ENCODE results near the gene NOTO. TPM values are rescaled to one million over a fixed set of nuclear protein-coding genes. Genes with fewer than 3 reads are reported as not detected.

Gene NOTO
- total RNA-seq, 1 donor from 2014 or later: not detected

DNA sequence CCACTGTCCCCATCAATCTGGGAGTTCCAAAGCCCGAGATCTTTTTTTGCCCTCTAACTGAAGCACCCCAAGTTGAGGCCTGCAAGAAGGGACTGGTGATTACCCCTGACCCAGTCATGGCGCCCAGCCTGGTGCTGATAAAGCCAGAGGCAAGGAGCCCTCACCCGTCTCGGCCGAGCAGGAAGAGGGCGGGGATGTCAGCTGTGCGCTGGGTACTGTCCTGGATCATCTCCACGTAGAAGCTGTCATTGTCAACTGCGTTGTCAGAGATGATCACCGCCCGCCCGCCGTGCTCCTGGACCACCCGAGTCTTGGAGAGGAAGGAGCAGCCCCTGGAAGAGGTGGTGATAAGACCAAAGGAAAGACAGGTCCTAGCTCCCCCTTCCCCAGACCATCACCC is 26.3 kb downstream of the NOTO start:
- no peak for ATAC-seq
- intact Hi-C loops (cut with DNase I): no loop called here
- no peak for DNase-seq (ENCODE audit: low spot score)

GRCh38 chr2:73232403-73233153 is 30.2 kb downstream of the NOTO start:
- intact Hi-C loops (cut with DNase I): no loop called here
- no peak for ATAC-seq

DNA sequence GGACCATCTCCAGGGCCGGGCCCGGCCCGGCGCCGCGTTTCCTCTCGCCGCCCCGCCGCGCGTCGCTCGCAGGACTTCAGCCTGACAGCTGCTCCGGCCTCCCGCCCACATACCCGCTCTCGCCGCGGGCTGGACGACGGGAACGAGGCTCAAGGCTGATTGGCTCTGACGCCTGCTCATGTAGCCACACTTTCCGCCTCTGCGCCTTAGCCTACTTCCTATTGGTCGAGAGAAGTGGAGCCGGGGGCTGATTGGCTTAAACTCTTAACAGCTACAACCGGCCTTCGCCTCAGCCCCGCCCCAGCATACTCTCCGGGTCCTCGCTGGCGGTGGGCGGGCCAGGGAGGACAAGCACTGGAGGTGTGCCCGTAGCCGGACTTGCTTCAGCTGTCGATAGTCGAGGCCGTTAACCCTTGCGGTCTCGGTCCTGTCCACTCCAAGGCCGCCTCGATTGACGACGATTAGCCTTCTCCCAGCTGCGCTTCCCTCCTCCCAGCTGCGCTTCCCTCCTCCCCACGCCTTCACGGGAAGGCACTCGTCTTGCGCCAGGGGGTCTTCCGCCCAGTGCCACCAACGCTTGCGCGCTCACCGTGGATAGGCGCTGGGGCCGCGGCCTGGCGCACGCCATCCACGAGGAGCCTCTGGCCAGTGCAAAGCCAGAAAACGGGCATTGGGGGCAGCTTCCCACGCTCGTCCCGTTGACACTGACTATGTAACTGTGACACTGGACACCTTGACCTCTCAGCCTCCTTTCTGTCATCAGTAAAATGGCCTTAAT is 31.0 kb downstream of the NOTO start, which contains the start of gene PRADC1:
Gene PRADC1, minus strand, starts transcription at position 86 of the 778 bp plus-strand sequence. Its CDS starts 79 bp downstream, at position 7.
- ATAC-seq (peak; percentile 98), DNase-seq (ENCODE audit: low spot score) (peak; percentile 99)
- intact Hi-C loops (cut with DNase I): no loop called here

More at GRCh38 chr2:73232403-73233153, 30.2 kb downstream of the NOTO start:
- no peak for DNase-seq (ENCODE audit: low spot score)

- ATAC-seq: peak; percentile 96
- peak; percentile 89 for DNase-seq (ENCODE audit: low spot score)
- intact Hi-C loops (cut with DNase I): no loop called here
These were observed 31.8 kb downstream of the NOTO start, which contains the start of gene CCT7 for GRCh38 chr2:73233932-73234832. Gene CCT7, plus strand, starts transcription at chr2:73234308. Its CDS starts 71 bp downstream, at chr2:73234379.

DNA sequence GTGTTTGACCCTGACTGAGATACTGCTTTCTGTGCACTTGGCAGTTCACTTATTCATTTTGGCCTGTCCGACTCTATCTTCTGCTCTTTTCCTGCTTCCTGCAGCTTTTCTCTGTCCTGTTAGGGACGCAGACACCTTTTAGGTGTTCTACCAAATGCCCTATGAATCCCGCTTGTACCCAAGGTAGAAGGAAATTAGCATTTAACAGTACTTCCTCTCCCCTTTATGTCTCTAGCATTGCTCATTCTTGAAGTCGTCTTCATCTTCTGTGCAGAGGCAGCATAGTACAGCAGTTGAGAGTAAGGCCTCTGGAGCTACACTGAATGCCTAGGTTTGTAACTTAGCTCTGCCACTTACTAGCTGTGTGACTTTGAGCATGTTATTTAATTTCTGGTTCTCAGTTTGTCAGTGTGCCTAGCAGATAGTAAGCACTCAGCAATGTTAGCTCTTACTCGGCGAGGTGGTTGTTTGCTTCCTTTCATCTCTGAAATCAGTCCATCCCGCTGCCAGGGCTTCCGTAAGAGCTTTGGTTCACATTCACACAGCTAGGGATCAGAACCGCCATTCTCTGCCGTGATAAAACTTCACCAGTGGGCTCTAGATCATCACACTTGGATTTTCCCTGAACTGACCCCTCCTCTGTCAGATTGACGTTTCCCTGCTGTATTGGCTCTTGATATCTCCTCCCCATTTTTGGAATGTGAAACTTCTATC is 33.1 kb downstream of the NOTO start:
- ATAC-seq: no peak
- intact Hi-C loops (cut with DNase I): no loop called here
- DNase-seq (ENCODE audit: low spot score): no peak

- ATAC-seq (no peak), DNase-seq (ENCODE audit: low spot score) (no peak)
- intact Hi-C loops (cut with DNase I): no loop called here
These were observed 34.8 kb downstream of the NOTO start for GRCh38 chr2:73237168-73237567.

DNA sequence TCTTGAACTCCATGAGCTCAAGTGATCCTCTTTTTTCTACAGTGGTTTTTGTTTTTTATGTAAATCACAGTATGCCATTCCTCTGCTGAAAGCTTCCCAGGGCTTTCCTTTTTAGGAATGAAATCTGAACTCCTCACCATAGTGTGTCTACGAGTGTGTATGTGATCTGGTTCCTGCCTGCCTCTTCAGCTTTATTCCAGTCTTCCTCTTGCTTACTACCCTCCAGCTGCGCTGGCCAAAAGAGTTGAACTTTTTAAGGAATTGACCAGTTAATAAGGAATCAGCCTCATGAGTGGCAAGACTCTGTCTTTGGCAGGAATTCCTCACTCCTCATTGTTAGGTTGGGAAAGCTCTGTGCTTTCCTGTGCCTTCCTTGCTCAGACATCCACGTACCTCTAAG is 35.8 kb downstream of the NOTO start:
- intact Hi-C loops (cut with DNase I): no loop called here
- ATAC-seq: no peak

DNA sequence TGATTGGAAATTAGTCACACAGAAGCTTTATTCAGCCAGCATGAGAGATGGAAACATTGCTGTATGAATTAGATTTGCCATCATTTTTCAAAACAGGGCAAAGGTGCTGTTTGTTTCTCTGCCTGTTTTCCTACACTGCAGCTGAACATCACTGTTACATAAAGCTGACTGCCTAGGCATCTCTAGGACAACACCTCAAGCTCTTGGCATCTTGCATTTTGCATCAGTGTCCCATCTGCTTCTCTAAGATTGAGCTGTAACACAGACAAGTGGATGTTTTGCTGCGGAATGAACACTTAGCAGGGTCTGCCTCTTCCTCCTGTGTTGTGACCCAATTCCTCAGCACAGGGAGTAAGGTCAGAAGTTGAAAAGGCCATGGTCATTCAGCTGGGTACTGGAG is 36.6 kb downstream of the NOTO start:
- intact Hi-C loops (cut with DNase I): no loop called here
- ATAC-seq (no peak), DNase-seq (ENCODE audit: low spot score) (no peak)

More for the DNA sequence above, 35.8 kb downstream of the NOTO start:
- no peak for DNase-seq (ENCODE audit: low spot score)

- DNase-seq (ENCODE audit: low spot score) (no peak), ATAC-seq (no peak)
- intact Hi-C loops (cut with DNase I): no loop called here
These were observed 37.4 kb downstream of the NOTO start for GRCh38 chr2:73239776-73240175.

- no peak for ATAC-seq
- DNase-seq (ENCODE audit: low spot score): no peak
- intact Hi-C loops (cut with DNase I): no loop called here
These were observed 41.7 kb downstream of the NOTO start for GRCh38 chr2:73243884-73244570.

GRCh38 chr2:73244580-73244979 is 42.2 kb downstream of the NOTO start:
- DNase-seq (ENCODE audit: low spot score) (no peak), ATAC-seq (no peak)
- intact Hi-C loops (cut with DNase I): no loop called here

DNA sequence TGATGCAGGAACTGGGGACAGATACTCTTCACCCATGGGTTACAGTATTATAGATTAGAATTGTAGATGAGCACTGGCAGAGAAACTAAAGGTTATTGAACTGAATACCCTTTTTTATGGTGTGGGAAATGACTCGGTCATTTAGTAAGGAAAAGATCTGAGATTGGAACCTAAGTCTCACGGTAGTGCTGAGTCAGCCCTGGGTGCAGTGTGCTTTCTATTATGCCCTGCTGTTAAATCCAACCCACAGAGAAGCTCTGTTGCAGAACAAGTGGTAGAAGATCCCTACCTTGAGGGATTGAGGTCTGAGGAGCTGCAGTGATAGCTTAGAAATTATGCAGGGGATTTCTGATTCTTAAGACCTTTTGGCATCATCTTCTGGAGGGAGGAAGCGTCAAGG is 44.5 kb downstream of the NOTO start:
- intact Hi-C loops (cut with DNase I): no loop called here
- ATAC-seq: no peak
- no peak for DNase-seq (ENCODE audit: low spot score)

GRCh38 chr2:73249636-73250035 is 47.3 kb downstream of the NOTO start:
- intact Hi-C loops (cut with DNase I): no loop called here
- DNase-seq (ENCODE audit: low spot score): no peak
- ATAC-seq: no peak

- ATAC-seq (no peak), DNase-seq (ENCODE audit: low spot score) (no peak)
- intact Hi-C loops (cut with DNase I): no loop called here
These were observed 48.8 kb downstream of the NOTO start for GRCh38 chr2:73250872-73251846.

GRCh38 chr2:73252238-73253027 is 50.1 kb downstream of the NOTO start:
- DNase-seq (ENCODE audit: low spot score) (no peak), ATAC-seq (no peak)
- intact Hi-C loops (cut with DNase I): no loop called here

DNA sequence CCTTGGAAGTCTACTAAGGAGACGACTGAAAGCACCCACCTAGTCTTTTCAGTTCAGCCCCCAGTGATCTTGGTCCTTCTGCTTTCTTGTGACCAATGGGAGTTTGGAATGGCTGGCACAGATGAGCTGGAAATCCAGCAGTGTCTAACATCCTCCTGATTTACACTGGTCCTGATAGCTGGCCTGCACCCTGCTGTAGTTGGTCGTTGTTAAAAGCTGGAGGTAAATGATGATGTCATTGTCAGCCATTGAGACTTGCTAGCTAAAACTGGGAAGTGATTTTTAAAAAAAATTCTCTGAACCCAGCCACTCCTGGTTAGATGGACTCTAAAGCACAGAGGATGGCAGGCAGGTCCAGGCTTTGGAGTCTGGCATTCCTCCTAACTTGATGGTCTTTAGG is 51.0 kb downstream of the NOTO start:
- DNase-seq (ENCODE audit: low spot score): no peak
- intact Hi-C loops (cut with DNase I): no loop called here
- no peak for ATAC-seq
